GM19193 (cell line): ENCODE data around the gene PBX1.

Source experiments
- POLR2A ChIP-seq: IDR thresholded peaks from 4 replicates; pipeline ENCODE4 v1.6.1; 2011; ENCODE audit not compliant: insufficient read depth, insufficient read length; ENCODE audit errors: extremely low read depth

The PBX1 gene

GRCh38 chr1:164759144-164759920 is 200.3 kb downstream of the PBX1 start:
- no peak for TF ChIP-seq POLR2A

- no peak for TF ChIP-seq POLR2A
These were observed 201.0 kb downstream of the PBX1 start for GRCh38 chr1:164759979-164760469.

GRCh38 chr1:164760569-164760968 is 201.6 kb downstream of the PBX1 start:
- TF ChIP-seq POLR2A = no peak

- TF ChIP-seq POLR2A = no peak
These were observed 202.0 kb downstream of the PBX1 start for GRCh38 chr1:164761009-164761408.

GRCh38 chr1:164763098-164763497 is 204.1 kb downstream of the PBX1 start:
- TF ChIP-seq POLR2A = no peak

- no peak for TF ChIP-seq POLR2A
These were observed 205.3 kb downstream of the PBX1 start for GRCh38 chr1:164764333-164764732.

GRCh38 chr1:164765557-164765956 is 206.6 kb downstream of the PBX1 start:
- TF ChIP-seq POLR2A = no peak

- TF ChIP-seq POLR2A = no peak
These were observed 207.2 kb downstream of the PBX1 start for GRCh38 chr1:164765992-164766720.

GRCh38 chr1:164767752-164768402 is 208.9 kb downstream of the PBX1 start:
- TF ChIP-seq POLR2A = no peak

GRCh38 chr1:164768619-164769018 is 209.6 kb downstream of the PBX1 start:
- TF ChIP-seq POLR2A = no peak

GRCh38 chr1:164769486-164770130 is 210.6 kb downstream of the PBX1 start:
- no peak for TF ChIP-seq POLR2A

- TF ChIP-seq POLR2A = no peak
These were observed 211.1 kb downstream of the PBX1 start for GRCh38 chr1:164770131-164770529.

- no peak for TF ChIP-seq POLR2A
These were observed 212.1 kb downstream of the PBX1 start for GRCh38 chr1:164771041-164771618.

GRCh38 chr1:164771619-164772361 is 212.8 kb downstream of the PBX1 start:
- no peak for TF ChIP-seq POLR2A

- TF ChIP-seq POLR2A = no peak
These were observed 213.7 kb downstream of the PBX1 start for GRCh38 chr1:164772635-164773034.

GRCh38 chr1:164773102-164773501 is 214.1 kb downstream of the PBX1 start:
- no peak for TF ChIP-seq POLR2A
